Liver (tissue), 9 donors: ENCODE data around the gene PPP4R4. TPM values are rescaled to one million over a fixed set of nuclear protein-coding genes. Genes with fewer than 3 reads are reported as not detected.

Source experiments
- DNase-seq: peaks from one replicate; pipeline ENCODE4 v3.0.0-alpha.2; 2017; ENCODE audit warnings: low spot score
- H3K27ac ChIP-seq, 2 donors: one replicate each; pipeline ENCODE4 v1.7.0; 2013; ENCODE audit warnings: inconsistent platforms in 2 of 2, low read length in 2 of 2, control low read depth in 1 of 2, low read depth in 1 of 2, mild to moderate bottlenecking in 1 of 2
- H3K27me3 ChIP-seq, 4 donors: one replicate each; pipeline versions ENCODE4 v1.6.1 to v1.7.0; 2013; ENCODE audit warnings: low read length in 3 of 4, inconsistent platforms in 1 of 4, mild to moderate bottlenecking in 1 of 4, moderate library complexity in 1 of 4; ENCODE audit not compliant: control insufficient read depth in 4 of 4, insufficient read depth in 4 of 4
- H3K36me3 ChIP-seq, 4 donors: one replicate each; pipeline versions ENCODE4 v1.6.1 to v1.7.0; 2013; ENCODE audit warnings: low read length in 3 of 4, mild to moderate bottlenecking in 3 of 4, low read depth in 1 of 4, moderate library complexity in 1 of 4; ENCODE audit not compliant: control insufficient read depth in 4 of 4, insufficient read depth in 3 of 4
- H3K4me1 ChIP-seq, 4 donors: one replicate each; pipeline versions ENCODE4 v1.6.1 to v1.7.0; 2013; ENCODE audit warnings: low read length in 3 of 4, mild to moderate bottlenecking in 3 of 4, moderate library complexity in 1 of 4; ENCODE audit not compliant: control insufficient read depth in 4 of 4, insufficient read depth in 4 of 4
- H3K4me3 ChIP-seq, 3 donors: one replicate each; pipeline versions ENCODE4 v1.6.1 to v1.7.0; 2013; ENCODE audit warnings: low read length in 3 of 3, control low read depth in 1 of 3, low read depth in 1 of 3, mild to moderate bottlenecking in 1 of 3
- H3K9ac ChIP-seq, 2 donors: one replicate each; pipeline ENCODE4 v1.7.0; 2013; ENCODE audit warnings: low read length in 2 of 2, mild to moderate bottlenecking in 2 of 2, moderate library complexity in 2 of 2, control low read depth in 1 of 2, low read depth in 1 of 2
- H3K9me3 ChIP-seq, 4 donors: one replicate each; pipeline versions ENCODE4 v1.6.1 to v1.7.0; 2013; ENCODE audit warnings: low read length in 3 of 4; ENCODE audit not compliant: control insufficient read depth in 4 of 4
- EGR1 ChIP-seq, 2 donors: IDR thresholded peaks; 2 replicates each; pipeline ENCODE4 v1.6.1; 2016 to 2018; ENCODE audit warnings: antibody characterized with exemption in 2 of 2, low read depth in 2 of 2
- FOXA2 ChIP-seq: IDR thresholded peaks from 2 replicates; pipeline ENCODE4 v1.6.1; 2016; ENCODE audit warnings: antibody characterized with exemption
- GABPA ChIP-seq, 2 donors: IDR thresholded peaks in 1 of 2; conservative IDR thresholded peaks in 1 of 2; 2 replicates each; pipeline ENCODE4 v1.6.1; 2016; ENCODE audit warnings: antibody characterized with exemption in 2 of 2, mild to moderate bottlenecking in 1 of 2, moderate library complexity in 1 of 2
- HNF4A ChIP-seq, 2 donors: conservative IDR thresholded peaks; 2 replicates each; pipeline ENCODE4 v1.6.1; 2016; ENCODE audit warnings: antibody characterized with exemption in 2 of 2, mild to moderate bottlenecking in 2 of 2
- JUND ChIP-seq, 2 donors: IDR thresholded peaks; 2 replicates each; pipeline ENCODE4 v1.6.1; 2016; ENCODE audit warnings: antibody characterized with exemption in 2 of 2
- RXRA ChIP-seq, 2 donors: IDR thresholded peaks; 2 replicates each; pipeline ENCODE4 v1.6.1; 2017 to 2018; ENCODE audit warnings: antibody characterized with exemption in 2 of 2, mild to moderate bottlenecking in 1 of 2
- YY1 ChIP-seq: IDR thresholded peaks from 2 replicates; pipeline ENCODE4 v1.6.1; 2016; ENCODE audit warnings: antibody characterized with exemption, mild to moderate bottlenecking
- WGBS: extraction: QIAGEN DNeasy Blood & Tissue Kit; methylation state at CpG from one replicate; pipeline ENCODE4 v1.1.7; 2013; 5-methylcytosine and 5-hydroxymethylcytosine counted together
- polyA plus RNA-seq, 2 donors: library from polyadenylated mRNA; stranded (reverse) in 1 of 2; unstranded in 1 of 2; fragments of 200-250 nt in 1 of 2; fragments of >200 nt in 1 of 2; fragmentation: Nextera tagmentation in 1 of 2; extraction: Ambion mirVana in 1 of 2; gene quantifications; one replicate each; pipeline versions ENCODE4 v1.2.1 to v1.2.3, GENCODE V29; 2013 to 2015
- total RNA-seq, 2 donors: library from RNA; depleted of rRNA; stranded (reverse); fragments of >200 nt; gene quantifications; one replicate each; pipeline ENCODE4 v1.2.3, GENCODE V29; 2014
- TF ChIP-seq, protein P1 (sequence below): IDR thresholded peaks from 2 replicates; pipeline ENCODE4 v1.6.1; 2016; ENCODE audit warnings: antibody characterized with exemption
- TF ChIP-seq, protein P2 (sequence below): IDR thresholded peaks from 2 replicates; pipeline ENCODE4 v1.6.1; 2016; ENCODE audit warnings: antibody characterized with exemption
- TF ChIP-seq, protein P3 (sequence below): fragments of 150-350 bp; IDR thresholded peaks from 2 replicates; pipeline ENCODE4 v1.5.1; 2017; ENCODE audit warnings: improper control_type of control experiment, low read depth, low read length; ENCODE audit not compliant: missing input control
- TF ChIP-seq, protein P4 (sequence below): IDR thresholded peaks from 2 replicates; pipeline ENCODE4 v1.6.1; 2016; ENCODE audit warnings: antibody characterized with exemption
- donor health status: healthy.
- donor health status: healthy.
- donor health status: healthy.
- donor health status: healthy.
- donor health status: healthy.

Gene PPP4R4
- total and polyA plus RNA-seq, 4 donors, result 0.52 to 2.4 (median 0.99) TPM

DNA sequence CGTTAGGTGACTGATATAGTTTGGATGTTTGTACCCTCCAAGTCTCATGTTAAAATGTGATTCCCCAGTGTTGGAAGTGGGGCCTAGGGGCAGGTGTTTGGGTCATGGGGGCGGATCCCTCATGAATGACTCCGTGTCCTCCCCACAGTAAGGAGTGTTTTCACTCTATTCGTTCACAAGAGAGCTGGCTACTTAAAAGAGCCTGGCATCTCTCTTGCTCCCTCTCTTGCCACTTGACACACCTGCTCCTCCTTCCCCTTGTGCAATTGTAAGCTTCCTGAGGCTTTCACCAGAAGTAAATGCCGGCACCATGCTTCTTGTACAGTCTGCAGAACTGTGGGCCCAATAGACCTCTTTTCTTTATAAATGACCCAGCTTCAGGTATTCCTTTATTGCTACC is 47.3 kb upstream of the PPP4R4 start:
- 89% methylated on average over 5 of the region's 5 CpGs for WGBS
- no peak overlapping the region for H3K9ac ChIP-seq
- TF ChIP-seq, protein P1, sequence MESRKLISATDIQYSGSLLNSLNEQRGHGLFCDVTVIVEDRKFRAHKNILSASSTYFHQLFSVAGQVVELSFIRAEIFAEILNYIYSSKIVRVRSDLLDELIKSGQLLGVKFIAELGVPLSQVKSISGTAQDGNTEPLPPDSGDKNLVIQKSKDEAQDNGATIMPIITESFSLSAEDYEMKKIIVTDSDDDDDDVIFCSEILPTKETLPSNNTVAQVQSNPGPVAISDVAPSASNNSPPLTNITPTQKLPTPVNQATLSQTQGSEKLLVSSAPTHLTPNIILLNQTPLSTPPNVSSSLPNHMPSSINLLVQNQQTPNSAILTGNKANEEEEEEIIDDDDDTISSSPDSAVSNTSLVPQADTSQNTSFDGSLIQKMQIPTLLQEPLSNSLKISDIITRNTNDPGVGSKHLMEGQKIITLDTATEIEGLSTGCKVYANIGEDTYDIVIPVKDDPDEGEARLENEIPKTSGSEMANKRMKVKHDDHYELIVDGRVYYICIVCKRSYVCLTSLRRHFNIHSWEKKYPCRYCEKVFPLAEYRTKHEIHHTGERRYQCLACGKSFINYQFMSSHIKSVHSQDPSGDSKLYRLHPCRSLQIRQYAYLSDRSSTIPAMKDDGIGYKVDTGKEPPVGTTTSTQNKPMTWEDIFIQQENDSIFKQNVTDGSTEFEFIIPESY, result no peak
- no peak for TF ChIP-seq EGR1 (IDR thresholded peaks at IDR 0.05; ENCODE audit: low read depth in 2 of 2)
- no peak for DNase-seq
- no peaks in the 10 kb centered on the region for H3K27me3 ChIP-seq
- peaks cover 0 to 8% (median 5%) of the 10 kb centered on the region in 4 donors for H3K4me1 ChIP-seq
- no peaks in the 10 kb centered on the region for H3K9me3 ChIP-seq
- no peak overlapping the region for H3K4me3 ChIP-seq
- no peak overlapping the region for H3K27ac ChIP-seq
- H3K36me3 ChIP-seq, result no peaks in the 10 kb centered on the region

DNA sequence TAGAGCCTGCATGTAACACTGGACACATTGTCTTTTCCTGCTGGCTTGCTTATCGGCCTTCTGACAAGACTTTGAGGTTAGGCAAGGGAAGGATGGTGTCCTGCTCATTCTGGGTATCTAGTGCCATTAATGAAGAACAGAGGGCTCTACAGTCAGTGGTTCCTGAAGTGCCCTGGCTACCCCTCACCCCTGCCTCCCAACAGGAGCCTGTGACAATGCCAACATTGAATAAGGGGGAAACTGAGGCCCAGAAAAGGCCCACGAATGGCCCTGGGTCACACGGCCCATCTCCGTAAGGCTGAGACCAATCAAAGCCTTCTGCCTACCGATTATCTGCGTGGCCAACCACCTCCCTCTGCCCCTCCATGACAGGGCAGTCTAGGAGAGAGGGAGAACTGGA is 46.8 kb upstream of the PPP4R4 start:
- no peaks in the 10 kb centered on the region for H3K36me3 ChIP-seq
- TF ChIP-seq, protein P2, sequence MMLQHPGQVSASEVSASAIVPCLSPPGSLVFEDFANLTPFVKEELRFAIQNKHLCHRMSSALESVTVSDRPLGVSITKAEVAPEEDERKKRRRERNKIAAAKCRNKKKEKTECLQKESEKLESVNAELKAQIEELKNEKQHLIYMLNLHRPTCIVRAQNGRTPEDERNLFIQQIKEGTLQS, result no peak
- no peak for TF ChIP-seq YY1
- no peak for TF ChIP-seq FOXA2
- TF ChIP-seq, protein P3, sequence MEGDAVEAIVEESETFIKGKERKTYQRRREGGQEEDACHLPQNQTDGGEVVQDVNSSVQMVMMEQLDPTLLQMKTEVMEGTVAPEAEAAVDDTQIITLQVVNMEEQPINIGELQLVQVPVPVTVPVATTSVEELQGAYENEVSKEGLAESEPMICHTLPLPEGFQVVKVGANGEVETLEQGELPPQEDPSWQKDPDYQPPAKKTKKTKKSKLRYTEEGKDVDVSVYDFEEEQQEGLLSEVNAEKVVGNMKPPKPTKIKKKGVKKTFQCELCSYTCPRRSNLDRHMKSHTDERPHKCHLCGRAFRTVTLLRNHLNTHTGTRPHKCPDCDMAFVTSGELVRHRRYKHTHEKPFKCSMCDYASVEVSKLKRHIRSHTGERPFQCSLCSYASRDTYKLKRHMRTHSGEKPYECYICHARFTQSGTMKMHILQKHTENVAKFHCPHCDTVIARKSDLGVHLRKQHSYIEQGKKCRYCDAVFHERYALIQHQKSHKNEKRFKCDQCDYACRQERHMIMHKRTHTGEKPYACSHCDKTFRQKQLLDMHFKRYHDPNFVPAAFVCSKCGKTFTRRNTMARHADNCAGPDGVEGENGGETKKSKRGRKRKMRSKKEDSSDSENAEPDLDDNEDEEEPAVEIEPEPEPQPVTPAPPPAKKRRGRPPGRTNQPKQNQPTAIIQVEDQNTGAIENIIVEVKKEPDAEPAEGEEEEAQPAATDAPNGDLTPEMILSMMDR, result no peak
- no peak for TF ChIP-seq HNF4A (conservative IDR thresholded peaks at IDR 0.05)
- TF ChIP-seq GABPA (IDR thresholded peaks at IDR 0.05 in 1 of 2, conservative IDR thresholded peaks at IDR 0.05 in 1 of 2), result no peak
- no peak for TF ChIP-seq EGR1 (IDR thresholded peaks at IDR 0.05; ENCODE audit: low read depth in 2 of 2)
- H3K27me3 ChIP-seq, result no peaks in the 10 kb centered on the region
- no peaks in the 10 kb centered on the region for H3K9me3 ChIP-seq
- no peak overlapping the region for H3K9ac ChIP-seq
- H3K27ac ChIP-seq, result no peak overlapping the region
- no peak for DNase-seq
- H3K4me1 ChIP-seq, result peaks cover 0 to 8% (median 5%) of the 10 kb centered on the region in 4 donors
- no peak overlapping the region for H3K4me3 ChIP-seq
- WGBS, result 91% methylated on average over 6 of the region's 6 CpGs

DNA sequence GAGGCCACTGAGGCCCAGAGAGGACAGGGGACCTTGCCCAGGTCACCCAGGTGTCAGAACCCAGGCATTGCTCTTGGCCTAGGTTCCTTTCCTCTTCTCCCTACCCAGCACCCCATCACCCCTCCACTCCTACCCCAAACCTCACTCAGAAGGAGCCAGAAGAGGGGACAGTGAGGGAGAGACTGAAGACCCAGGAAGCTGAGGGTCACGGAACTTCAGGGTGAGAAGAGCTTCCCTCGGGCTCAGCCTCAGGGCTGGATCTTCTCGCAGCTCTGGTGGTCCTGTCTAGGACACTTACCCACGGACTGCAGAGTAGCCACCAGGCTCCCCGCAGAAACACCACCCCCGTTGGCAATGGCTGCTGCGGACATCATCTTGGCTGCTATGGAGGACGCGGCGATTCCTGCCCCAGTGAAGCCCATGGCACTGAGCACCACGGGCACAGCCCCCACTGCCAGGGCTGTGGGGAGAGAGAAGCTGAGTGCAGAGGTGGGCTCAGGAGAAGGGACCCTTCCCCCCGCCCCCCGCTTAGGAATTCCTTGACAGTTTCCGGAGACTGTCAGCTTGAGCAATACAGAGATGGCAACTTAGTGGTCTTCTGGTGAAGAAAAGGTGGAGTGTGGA is 45.8 kb upstream of the PPP4R4 start:
- DNase-seq, result no peak
- TF ChIP-seq RXRA (IDR thresholded peaks at IDR 0.05), result no peak
- no peak for TF ChIP-seq FOXA2
- TF ChIP-seq, protein P4, sequence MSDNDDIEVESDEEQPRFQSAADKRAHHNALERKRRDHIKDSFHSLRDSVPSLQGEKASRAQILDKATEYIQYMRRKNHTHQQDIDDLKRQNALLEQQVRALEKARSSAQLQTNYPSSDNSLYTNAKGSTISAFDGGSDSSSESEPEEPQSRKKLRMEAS, result no peak
- no peak for TF ChIP-seq HNF4A (conservative IDR thresholded peaks at IDR 0.05)
- no peak for TF ChIP-seq JUND (IDR thresholded peaks at IDR 0.05)
- no peak for TF ChIP-seq GABPA (IDR thresholded peaks at IDR 0.05 in 1 of 2, conservative IDR thresholded peaks at IDR 0.05 in 1 of 2)
- TF ChIP-seq, protein P3, result no peak
- H3K9me3 ChIP-seq, result no peaks in the 10 kb centered on the region
- H3K27me3 ChIP-seq, result no peaks in the 10 kb centered on the region
- no peak overlapping the region for H3K27ac ChIP-seq
- no peak overlapping the region for H3K9ac ChIP-seq
- peaks cover 0 to 8% (median 5%) of the 10 kb centered on the region in 4 donors for H3K4me1 ChIP-seq
- 91% methylated on average over 14 of the region's 14 CpGs for WGBS
- H3K36me3 ChIP-seq, result no peaks in the 10 kb centered on the region
- no peak overlapping the region for H3K4me3 ChIP-seq
